ENCODE results near the gene FHL2. TPM values are rescaled to one million over a fixed set of nuclear protein-coding genes. Genes with fewer than 3 reads are reported as not detected.

Gene FHL2
- total and polyA plus RNA-seq, 8 donors = 1.4 to 9.1 (median 3.9) TPM

DNA sequence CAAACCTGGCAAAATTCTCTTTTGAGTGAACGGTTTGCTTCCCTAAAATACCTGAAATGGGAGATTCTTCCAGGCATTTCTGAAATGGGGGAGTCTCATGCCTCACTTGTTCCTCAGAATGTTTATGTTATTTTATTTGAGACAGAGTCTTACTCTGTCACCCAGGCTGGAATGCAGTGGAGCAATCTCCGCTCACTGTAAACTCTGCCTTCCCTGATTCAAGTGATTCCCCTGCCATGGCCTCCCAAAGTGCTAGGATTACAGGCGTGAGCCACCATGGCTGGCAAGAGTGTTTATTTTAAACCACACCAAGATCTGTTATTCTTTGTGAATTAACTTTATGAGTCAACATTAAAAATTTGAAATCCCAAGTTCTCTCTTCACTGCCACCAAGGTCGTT is 6.4 kb upstream of the FHL2 start:
- ATAC-seq (no peak), FAIRE-seq (no peak), DNase-seq (no peak)
- WGBS, 2 donors = 70 to 72% methylated on average over 4 of the region's 4 CpGs
- Histone ChIP-seq H3K27ac (no peak overlapping the region), H3K4me3 (no peak overlapping the region), H3K27me3 (no peaks in the 10 kb centered on the region), H3K36me3 (no peaks in the 10 kb centered on the region), H3K4me1 (no peaks in the 10 kb centered on the region), H3K9me3 (no peaks in the 10 kb centered on the region)
- intact Hi-C loops (cut with DNase I) = no loop called here
- TF ChIP-seq CTCF (IDR thresholded peaks at IDR 0.05) = no peak

DNA sequence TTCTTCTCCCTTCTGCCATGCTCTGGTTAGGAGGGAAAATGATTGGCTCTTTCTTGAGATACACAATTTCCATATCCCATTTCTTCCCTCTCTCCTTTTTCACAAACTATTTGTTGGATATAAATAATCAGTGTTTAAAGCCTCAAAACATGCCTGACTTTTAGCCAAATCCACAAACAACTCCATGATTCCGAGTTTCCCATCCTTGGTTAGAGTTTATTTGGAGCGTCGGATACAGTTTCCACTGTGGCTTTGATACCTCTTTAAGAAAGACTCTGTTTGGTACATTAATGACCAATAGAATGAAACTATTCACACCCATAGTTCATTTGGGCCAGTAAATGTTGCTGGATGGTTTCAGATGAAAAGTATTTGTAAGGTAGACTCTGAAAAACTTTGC is 5.9 kb upstream of the FHL2 start:
- DNase-seq (no peak), FAIRE-seq (no peak), ATAC-seq (no peak)
- 80 to 83% methylated on average over 3 of the region's 3 CpGs for WGBS, 2 donors
- H3K36me3 ChIP-seq = no peaks in the 10 kb centered on the region
- H3K9me3 ChIP-seq = no peaks in the 10 kb centered on the region
- TF ChIP-seq CTCF (IDR thresholded peaks at IDR 0.05) = no peak
- H3K27me3 ChIP-seq = no peaks in the 10 kb centered on the region
- H3K27ac ChIP-seq = peak overlapping the region in 1 of 4 donors; percentile 20
- intact Hi-C loops (cut with DNase I) = no loop called here
- no peak overlapping the region for H3K4me3 ChIP-seq
- no peaks in the 10 kb centered on the region for H3K4me1 ChIP-seq

GRCh38 chr2:105403783-105404698 is 5.2 kb upstream of the FHL2 start:
- FAIRE-seq (no peak), ATAC-seq (peak in 2 of 4 donors; percentile 48 to 72), DNase-seq (no peak)
- H3K27me3 ChIP-seq = no peaks in the 10 kb centered on the region
- no peak overlapping the region for H3K27ac ChIP-seq
- H3K36me3 ChIP-seq = no peaks in the 10 kb centered on the region
- no peak for TF ChIP-seq CTCF (IDR thresholded peaks at IDR 0.05)
- no peaks in the 10 kb centered on the region for H3K9me3 ChIP-seq
- no peak overlapping the region for H3K4me3 ChIP-seq
- 55 to 67% methylated on average over 14 of the region's 14 CpGs for WGBS, 2 donors
- intact Hi-C loops (cut with DNase I) = no loop called here
- H3K4me1 ChIP-seq = no peaks in the 10 kb centered on the region

DNA sequence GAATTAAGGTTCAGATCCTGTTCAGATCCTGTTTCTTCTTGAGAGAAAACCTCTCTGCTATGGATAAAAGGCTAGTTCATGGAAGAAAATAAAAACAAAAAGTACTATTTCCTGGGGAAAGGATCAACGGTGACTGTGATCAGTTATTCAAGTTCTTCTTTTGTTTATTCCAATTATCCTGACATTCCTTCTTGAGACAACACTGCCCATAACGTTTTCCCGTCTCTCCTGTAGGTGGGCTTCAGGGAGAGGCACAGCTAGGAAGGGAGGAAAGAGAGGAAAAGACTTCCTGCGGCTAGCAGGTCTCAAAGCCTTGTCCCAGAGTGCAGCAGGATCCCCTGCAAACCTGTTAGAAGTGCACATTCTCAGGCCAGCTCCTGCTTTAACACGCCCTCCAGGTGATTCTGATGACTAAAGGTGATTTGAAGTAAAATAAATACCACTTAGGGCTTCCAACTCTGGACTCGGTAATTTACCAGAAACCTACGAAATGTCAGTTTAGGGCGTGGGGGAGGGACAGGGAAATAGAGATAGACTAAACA is 4.5 kb upstream of the FHL2 start:
- Histone ChIP-seq H3K27ac (no peak overlapping the region), H3K4me3 (no peak overlapping the region), H3K27me3 (peaks cover 0 to 6% (median 0%) of the 10 kb centered on the region in 4 donors), H3K4me1 (peaks cover 0 to 3% (median 0%) of the 10 kb centered on the region in 3 donors), H3K9me3 (no peaks in the 10 kb centered on the region), H3K36me3 (no peaks in the 10 kb centered on the region)
- intact Hi-C loops (cut with DNase I) = no loop called here
- WGBS, 2 donors = 67% methylated on average over 8 of the region's 8 CpGs
- ATAC-seq (peak in 1 of 4 donors; percentile 8), DNase-seq (no peak), FAIRE-seq (no peak)
- no peak for TF ChIP-seq CTCF (IDR thresholded peaks at IDR 0.05)

DNA sequence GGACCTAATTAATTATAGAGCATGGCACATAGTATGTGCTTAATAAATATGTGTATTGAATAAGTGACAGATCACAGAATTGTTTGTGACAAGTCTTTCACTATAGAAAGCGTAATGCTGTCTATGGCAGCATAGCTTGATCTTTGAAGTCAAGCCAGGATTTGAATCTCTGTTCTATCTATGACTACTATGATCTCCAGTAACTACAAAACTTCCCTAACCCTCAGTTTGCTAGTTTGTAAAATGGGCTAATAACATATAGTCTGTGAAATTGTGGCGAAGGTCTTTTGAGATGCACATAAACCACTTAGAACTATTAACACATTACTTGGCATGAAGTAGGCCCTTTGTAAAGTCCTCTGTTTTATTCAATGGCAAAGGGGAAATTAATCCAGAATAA is 4.0 kb upstream of the FHL2 start:
- no peak overlapping the region for H3K27ac ChIP-seq

More for the DNA sequence above, 4.0 kb upstream of the FHL2 start:
- peaks cover 0 to 4% (median 0%) of the 10 kb centered on the region in 3 donors for H3K4me1 ChIP-seq
- no peak for FAIRE-seq
- 96 to 98% methylated on average over 2 of the region's 2 CpGs for WGBS, 2 donors
- intact Hi-C loops (cut with DNase I) = no loop called here
- H3K9me3 ChIP-seq = no peaks in the 10 kb centered on the region
- no peak for TF ChIP-seq CTCF (IDR thresholded peaks at IDR 0.05)
- H3K27me3 ChIP-seq = peaks cover 0 to 7% (median 0%) of the 10 kb centered on the region in 4 donors
- ATAC-seq = no peak
- H3K36me3 ChIP-seq = no peaks in the 10 kb centered on the region
- H3K4me3 ChIP-seq = no peak overlapping the region
- DNase-seq = no peak
